ENCODE measurements around the gene GSTM3. TPM values are rescaled to one million over a fixed set of nuclear protein-coding genes. Genes with fewer than 3 reads are reported as not detected.

The GSTM3 gene
- total RNA-seq, 1 donor from 2014 or later: 26.1 TPM

- Histone ChIP-seq H3K27ac (ENCODE audit: low read depth, low read length) (no peak overlapping the region), H3K79me2 (ENCODE audit: insufficient read depth, low read length) (no peaks in the 10 kb centered on the region), H3K9ac (ENCODE audit: low read length) (no peak overlapping the region), H2AFZ (ENCODE audit: low read depth, low read length) (no peak overlapping the region), H3K36me3 (ENCODE audit: insufficient read depth, low read length) (no peaks in the 10 kb centered on the region), H3K9me3 (ENCODE audit: insufficient read depth, low read depth, low read length) (no peaks in the 10 kb centered on the region), H4K20me1 (ENCODE audit: insufficient read depth, low read length) (no peaks in the 10 kb centered on the region), H3K27me3 (ENCODE audit: insufficient read depth, low read length) (peaks cover 3% of the 10 kb centered on the region), H3K4me3 (ENCODE audit: insufficient read depth, low read depth, low read length) (no peak overlapping the region), H3K4me2 (ENCODE audit: low read length) (no peak overlapping the region), H3K4me1 (ENCODE audit: insufficient read depth, low read length) (peaks cover 15% of the 10 kb centered on the region)
- Mint-ChIP-seq H3K9me3 (ENCODE audit: unreplicated experiment) (peaks cover 2% of the 10 kb centered on the region), H3K27ac (ENCODE audit: unreplicated experiment) (no peak overlapping the region), H3K4me3 (ENCODE audit: unreplicated experiment) (no peak overlapping the region), H3K36me3 (ENCODE audit: low read depth, unreplicated experiment) (no peaks in the 10 kb centered on the region), H3K4me1 (ENCODE audit: low read depth, unreplicated experiment) (peaks cover 28% of the 10 kb centered on the region), H3K27me3 (ENCODE audit: low read depth, unreplicated experiment) (peaks cover 20% of the 10 kb centered on the region)
- no peak for FAIRE-seq
- no peak for DNase-seq (ENCODE audit: low read depth)
- TF ChIP-seq EZH2 (IDR thresholded peaks at IDR 0.05; ENCODE audit: insufficient read depth, low read length) (no peak), CTCF (IDR thresholded peaks at IDR 0.05; ENCODE audit: insufficient read depth, low read depth, low read length) (no peak)
These were observed 45.7 kb upstream of the GSTM3 start for GRCh38 chr1:109786531-109787021.

GRCh38 chr1:109786112-109786480 lies 45.3 kb upstream of the GSTM3 start:
- H3K4me1 ChIP-seq (ENCODE audit: insufficient read depth, low read length): peaks cover 12% of the 10 kb centered on the region
- peaks cover 2% of the 10 kb centered on the region for H3K9me3 ChIP-seq (ENCODE audit: insufficient read depth, low read depth, low read length)
- Mint-ChIP-seq H3K4me3 (ENCODE audit: unreplicated experiment) (no peak overlapping the region), H3K27me3 (ENCODE audit: low read depth, unreplicated experiment) (peaks cover 20% of the 10 kb centered on the region), H3K27ac (ENCODE audit: unreplicated experiment) (no peak overlapping the region), H3K4me1 (ENCODE audit: low read depth, unreplicated experiment) (peaks cover 23% of the 10 kb centered on the region), H3K9me3 (ENCODE audit: unreplicated experiment) (peaks cover 2% of the 10 kb centered on the region), H3K36me3 (ENCODE audit: low read depth, unreplicated experiment) (no peaks in the 10 kb centered on the region)
- DNase-seq (ENCODE audit: low read depth) (no peak), FAIRE-seq (no peak)
- H3K79me2 ChIP-seq (ENCODE audit: insufficient read depth, low read length): no peaks in the 10 kb centered on the region
- H3K36me3 ChIP-seq (ENCODE audit: insufficient read depth, low read length): no peaks in the 10 kb centered on the region
- H4K20me1 ChIP-seq (ENCODE audit: insufficient read depth, low read length): no peaks in the 10 kb centered on the region
- no peak overlapping the region for H3K27ac ChIP-seq (ENCODE audit: low read depth, low read length)
- no peak overlapping the region for H2AFZ ChIP-seq (ENCODE audit: low read depth, low read length)
- H3K4me2 ChIP-seq (ENCODE audit: low read length): no peak overlapping the region
- H3K4me3 ChIP-seq (ENCODE audit: insufficient read depth, low read depth, low read length): no peak overlapping the region
- no peak overlapping the region for H3K9ac ChIP-seq (ENCODE audit: low read length)
- TF ChIP-seq CTCF (IDR thresholded peaks at IDR 0.05; ENCODE audit: insufficient read depth, low read depth, low read length) (no peak), EZH2 (IDR thresholded peaks at IDR 0.05; ENCODE audit: insufficient read depth, low read length) (no peak)
- H3K27me3 ChIP-seq (ENCODE audit: insufficient read depth, low read length): peaks cover 3% of the 10 kb centered on the region

- H3K9me3 ChIP-seq (ENCODE audit: insufficient read depth, low read depth, low read length): peaks cover 7% of the 10 kb centered on the region
- H3K4me2 ChIP-seq (ENCODE audit: low read length): no peak overlapping the region
- Mint-ChIP-seq H3K27ac (ENCODE audit: unreplicated experiment) (no peak overlapping the region), H3K4me1 (ENCODE audit: low read depth, unreplicated experiment) (peaks cover 23% of the 10 kb centered on the region), H3K27me3 (ENCODE audit: low read depth, unreplicated experiment) (peaks cover 20% of the 10 kb centered on the region), H3K4me3 (ENCODE audit: unreplicated experiment) (no peak overlapping the region), H3K9me3 (ENCODE audit: unreplicated experiment) (peaks cover 6% of the 10 kb centered on the region), H3K36me3 (ENCODE audit: low read depth, unreplicated experiment) (no peaks in the 10 kb centered on the region)
- no peaks in the 10 kb centered on the region for H3K79me2 ChIP-seq (ENCODE audit: insufficient read depth, low read length)
- peaks cover 3% of the 10 kb centered on the region for H3K27me3 ChIP-seq (ENCODE audit: insufficient read depth, low read length)
- no peak overlapping the region for H3K4me3 ChIP-seq (ENCODE audit: insufficient read depth, low read depth, low read length)
- H4K20me1 ChIP-seq (ENCODE audit: insufficient read depth, low read length): no peaks in the 10 kb centered on the region
- H3K4me1 ChIP-seq (ENCODE audit: insufficient read depth, low read length): peaks cover 8% of the 10 kb centered on the region
- H3K36me3 ChIP-seq (ENCODE audit: insufficient read depth, low read length): no peaks in the 10 kb centered on the region
- H3K27ac ChIP-seq (ENCODE audit: low read depth, low read length): no peak overlapping the region
- no peak overlapping the region for H3K9ac ChIP-seq (ENCODE audit: low read length)
- no peak for DNase-seq (ENCODE audit: low read depth)
- FAIRE-seq: no peak
- TF ChIP-seq EZH2 (IDR thresholded peaks at IDR 0.05; ENCODE audit: insufficient read depth, low read length): no peak
- TF ChIP-seq CTCF (IDR thresholded peaks at IDR 0.05; ENCODE audit: insufficient read depth, low read depth, low read length): no peak
- H2AFZ ChIP-seq (ENCODE audit: low read depth, low read length): no peak overlapping the region
These were observed 44.7 kb upstream of the GSTM3 start for GRCh38 chr1:109785446-109786111.

Data from astrocyte (in vitro differentiated cells and primary cell).